GM19023 (cell line): Measurements from ENCODE around the gene NEU4.

Experiments
- ATAC-seq: cut with Tn5 transposase; IDR thresholded peaks from one replicate; pipeline ENCODE4 v1.9.1; 2021; ENCODE audit warnings: mild to moderate bottlenecking, moderate library complexity; ENCODE audit not compliant: unreplicated experiment

The NEU4 gene

GRCh38 chr2:241849616-241850543 is 40.9 kb downstream of the NEU4 start:
- ATAC-seq, result no peak

- no peak for ATAC-seq
Observed at GRCh38 chr2:241850544-241851324, 41.7 kb downstream of the NEU4 start.

- no peak for ATAC-seq
Observed at GRCh38 chr2:241851325-241852115, 42.5 kb downstream of the NEU4 start.

GRCh38 chr2:241852116-241852980 is 43.4 kb downstream of the NEU4 start:
- no peak for ATAC-seq

- ATAC-seq, result no peak
Observed at GRCh38 chr2:241852981-241853631, 44.1 kb downstream of the NEU4 start.

- no peak for ATAC-seq
Observed at GRCh38 chr2:241853651-241854341, 44.8 kb downstream of the NEU4 start.

GRCh38 chr2:241854342-241855244 is 45.6 kb downstream of the NEU4 start:
- no peak for ATAC-seq

- no peak for ATAC-seq
Observed at GRCh38 chr2:241855245-241855887, 46.4 kb downstream of the NEU4 start.

- ATAC-seq, result no peak
Observed at GRCh38 chr2:241855888-241856422, 47.0 kb downstream of the NEU4 start.

- ATAC-seq, result no peak
Observed at GRCh38 chr2:241857041-241857541, 48.1 kb downstream of the NEU4 start.

- ATAC-seq, result no peak
Observed at GRCh38 chr2:241857572-241858121, 48.7 kb downstream of the NEU4 start.

GRCh38 chr2:241858206-241859016 is 49.4 kb downstream of the NEU4 start, which contains the start of gene PDCD1:
PDCD1 (minus strand) TSS chr2:241858894; CDS start chr2:241858838, 56 bp downstream.
- peak; percentile 45 for ATAC-seq

GRCh38 chr2:241859017-241859435 is 50.0 kb downstream of the NEU4 start:
- peak; percentile 10 for ATAC-seq

GRCh38 chr2:241859436-241860183 is 50.6 kb downstream of the NEU4 start:
- ATAC-seq, result peak; percentile 35
